ENCODE data around the gene FHL3. TPM values are rescaled to one million over a fixed set of nuclear protein-coding genes. Genes with fewer than 3 reads are reported as not detected.
A peak's percentile ranks its signal among the peaks of the same experiment; 100 is the strongest.
"Not testable (repeated sequence)": the region's sequence is repeated elsewhere in the genome, so short reads cannot be mapped to it uniquely, and the experiment has no call there.

The FHL3 gene
- polyA plus RNA-seq, 1 donor = 11.3 TPM

GRCh38 chr1:38032992-38033391 lies 27.7 kb upstream of the FHL3 start:
- not testable (repeated sequence) for H3K27ac ChIP-seq (ENCODE audit: low read length); H3K9me3 ChIP-seq (ENCODE audit: control insufficient read depth, low read depth, low read length); H3K4me3 ChIP-seq (ENCODE audit: low read length); H3K36me3 ChIP-seq (ENCODE audit: control insufficient read depth, insufficient read depth, low read length); H3K27me3 ChIP-seq (ENCODE audit: control insufficient read depth, insufficient read depth, low read length); DNase-seq
- WGBS (ENCODE audit: insufficient coverage, low lambda C conversion rate) = no CpG with 5 or more reads among the region's 2 CpGs
- H3K4me1 ChIP-seq (ENCODE audit: control insufficient read depth, insufficient read depth, low read length) = peaks cover 20% of the 10 kb centered on the region

GRCh38 chr1:38031513-38031866 lies 26.2 kb upstream of the FHL3 start:
- H3K36me3 ChIP-seq (ENCODE audit: control insufficient read depth, insufficient read depth, low read length) = no peaks in the 10 kb centered on the region
- no peak overlapping the region for H3K4me3 ChIP-seq (ENCODE audit: low read length)
- H3K27me3 ChIP-seq (ENCODE audit: control insufficient read depth, insufficient read depth, low read length) = peaks cover 5% of the 10 kb centered on the region
- WGBS (ENCODE audit: insufficient coverage, low lambda C conversion rate) = no CpG with 5 or more reads among the region's 4 CpGs
- H3K9me3 ChIP-seq (ENCODE audit: control insufficient read depth, low read depth, low read length) = no peaks in the 10 kb centered on the region
- no peak overlapping the region for H3K27ac ChIP-seq (ENCODE audit: low read length)
- DNase-seq = no peak
- H3K4me1 ChIP-seq (ENCODE audit: control insufficient read depth, insufficient read depth, low read length) = peaks cover 20% of the 10 kb centered on the region

- peaks cover 3% of the 10 kb centered on the region for H3K36me3 ChIP-seq (ENCODE audit: control insufficient read depth, insufficient read depth, low read length)
- H3K4me3 ChIP-seq (ENCODE audit: low read length) = no peak overlapping the region
- H3K9me3 ChIP-seq (ENCODE audit: control insufficient read depth, low read depth, low read length) = no peaks in the 10 kb centered on the region
- WGBS (ENCODE audit: insufficient coverage, low lambda C conversion rate) = no CpG with 5 or more reads among the region's 17 CpGs
- no peak for DNase-seq
- peaks cover 20% of the 10 kb centered on the region for H3K4me1 ChIP-seq (ENCODE audit: control insufficient read depth, insufficient read depth, low read length)
- H3K27me3 ChIP-seq (ENCODE audit: control insufficient read depth, insufficient read depth, low read length) = peaks cover 5% of the 10 kb centered on the region
- H3K27ac ChIP-seq (ENCODE audit: low read length) = no peak overlapping the region
Measured at GRCh38 chr1:38030596-38031512, 25.5 kb upstream of the FHL3 start.

GRCh38 chr1:38029685-38030511 lies 24.6 kb upstream of the FHL3 start:
- H3K27me3 ChIP-seq (ENCODE audit: control insufficient read depth, insufficient read depth, low read length) = peaks cover 5% of the 10 kb centered on the region
- no peaks in the 10 kb centered on the region for H3K9me3 ChIP-seq (ENCODE audit: control insufficient read depth, low read depth, low read length)
- H3K27ac ChIP-seq (ENCODE audit: low read length) = no peak overlapping the region
- H3K36me3 ChIP-seq (ENCODE audit: control insufficient read depth, insufficient read depth, low read length) = peaks cover 13% of the 10 kb centered on the region
- peak in 1 of 2 donors; percentile 69 for DNase-seq
- WGBS (ENCODE audit: insufficient coverage, low lambda C conversion rate) = no CpG with 5 or more reads among the region's 12 CpGs
- H3K4me1 ChIP-seq (ENCODE audit: control insufficient read depth, insufficient read depth, low read length) = peaks cover 20% of the 10 kb centered on the region
- no peak overlapping the region for H3K4me3 ChIP-seq (ENCODE audit: low read length)

GRCh38 chr1:38029081-38029681 lies 23.9 kb upstream of the FHL3 start:
- Histone ChIP-seq H3K9me3 (ENCODE audit: control insufficient read depth, low read depth, low read length) (no peaks in the 10 kb centered on the region), H3K4me3 (ENCODE audit: low read length) (no peak overlapping the region), H3K36me3 (ENCODE audit: control insufficient read depth, insufficient read depth, low read length) (peaks cover 15% of the 10 kb centered on the region), H3K27me3 (ENCODE audit: control insufficient read depth, insufficient read depth, low read length) (peaks cover 5% of the 10 kb centered on the region), H3K4me1 (ENCODE audit: control insufficient read depth, insufficient read depth, low read length) (peaks cover 20% of the 10 kb centered on the region), H3K27ac (ENCODE audit: low read length) (no peak overlapping the region)
- no CpG with 5 or more reads among the region's 23 CpGs for WGBS (ENCODE audit: insufficient coverage, low lambda C conversion rate)
- peak in 1 of 2 donors; percentile 22 for DNase-seq

- DNase-seq = no peak
- Histone ChIP-seq H3K36me3 (ENCODE audit: control insufficient read depth, insufficient read depth, low read length) (peaks cover 20% of the 10 kb centered on the region), H3K4me3 (ENCODE audit: low read length) (no peak overlapping the region), H3K27ac (ENCODE audit: low read length) (no peak overlapping the region), H3K9me3 (ENCODE audit: control insufficient read depth, low read depth, low read length) (no peaks in the 10 kb centered on the region), H3K27me3 (ENCODE audit: control insufficient read depth, insufficient read depth, low read length) (peaks cover 5% of the 10 kb centered on the region), H3K4me1 (ENCODE audit: control insufficient read depth, insufficient read depth, low read length) (peaks cover 20% of the 10 kb centered on the region)
- no CpG with 5 or more reads among the region's 2 CpGs for WGBS (ENCODE audit: insufficient coverage, low lambda C conversion rate)
Measured at GRCh38 chr1:38028671-38029070, 23.4 kb upstream of the FHL3 start.

GRCh38 chr1:38028105-38028591 lies 22.8 kb upstream of the FHL3 start:
- Histone ChIP-seq H3K27me3 (ENCODE audit: control insufficient read depth, insufficient read depth, low read length) (peaks cover 5% of the 10 kb centered on the region), H3K36me3 (ENCODE audit: control insufficient read depth, insufficient read depth, low read length) (peaks cover 25% of the 10 kb centered on the region), H3K9me3 (ENCODE audit: control insufficient read depth, low read depth, low read length) (no peaks in the 10 kb centered on the region), H3K4me1 (ENCODE audit: control insufficient read depth, insufficient read depth, low read length) (peaks cover 20% of the 10 kb centered on the region), H3K27ac (ENCODE audit: low read length) (no peak overlapping the region), H3K4me3 (ENCODE audit: low read length) (no peak overlapping the region)
- DNase-seq = no peak
- no CpG with 5 or more reads among the region's 3 CpGs for WGBS (ENCODE audit: insufficient coverage, low lambda C conversion rate)

GRCh38 chr1:38027201-38028104 lies 22.1 kb upstream of the FHL3 start:
- no peak overlapping the region for H3K27ac ChIP-seq (ENCODE audit: low read length)
- WGBS (ENCODE audit: insufficient coverage, low lambda C conversion rate) = no CpG with 5 or more reads among the region's 19 CpGs
- H3K4me1 ChIP-seq (ENCODE audit: control insufficient read depth, insufficient read depth, low read length) = peaks cover 20% of the 10 kb centered on the region
- H3K9me3 ChIP-seq (ENCODE audit: control insufficient read depth, low read depth, low read length) = no peaks in the 10 kb centered on the region
- peaks cover 32% of the 10 kb centered on the region for H3K36me3 ChIP-seq (ENCODE audit: control insufficient read depth, insufficient read depth, low read length)
- H3K4me3 ChIP-seq (ENCODE audit: low read length) = no peak overlapping the region
- no peak for DNase-seq
- peaks cover 5% of the 10 kb centered on the region for H3K27me3 ChIP-seq (ENCODE audit: control insufficient read depth, insufficient read depth, low read length)

GRCh38 chr1:38026592-38027200 lies 21.4 kb upstream of the FHL3 start:
- H3K9me3 ChIP-seq (ENCODE audit: control insufficient read depth, low read depth, low read length) = no peaks in the 10 kb centered on the region
- H3K4me1 ChIP-seq (ENCODE audit: control insufficient read depth, insufficient read depth, low read length) = peaks cover 20% of the 10 kb centered on the region
- H3K4me3 ChIP-seq (ENCODE audit: low read length) = no peak overlapping the region
- H3K36me3 ChIP-seq (ENCODE audit: control insufficient read depth, insufficient read depth, low read length) = peaks cover 39% of the 10 kb centered on the region
- H3K27me3 ChIP-seq (ENCODE audit: control insufficient read depth, insufficient read depth, low read length) = peaks cover 5% of the 10 kb centered on the region
- no peak overlapping the region for H3K27ac ChIP-seq (ENCODE audit: low read length)
- DNase-seq = peak in 1 of 2 donors; percentile 31
- no CpG with 5 or more reads among the region's 8 CpGs for WGBS (ENCODE audit: insufficient coverage, low lambda C conversion rate)

Data from large intestine (tissue), 3 donors.